GM18909 (cell line): ENCODE data around the gene SCIN.
"Not testable (repeated sequence)": the region's sequence is repeated elsewhere in the genome, so short reads cannot be mapped to it uniquely, and the experiment has no call there.

Experiments
- ATAC-seq: cut with Tn5 transposase; IDR thresholded peaks from one replicate; pipeline ENCODE4 v1.9.1; 2021; ENCODE audit warnings: mild to moderate bottlenecking; ENCODE audit not compliant: unreplicated experiment, poor library complexity

Gene SCIN

GRCh38 chr7:12570534-12571461 lies at the start of gene SCIN:
Gene SCIN (plus strand): TSS chr7:12570720. CDS start chr7:12570787, 67 bp downstream.
- peak; percentile 39 for ATAC-seq

- ATAC-seq: peak; percentile 62
Observed at GRCh38 chr7:12524794-12525386, 45.6 kb upstream of the SCIN start.

DNA sequence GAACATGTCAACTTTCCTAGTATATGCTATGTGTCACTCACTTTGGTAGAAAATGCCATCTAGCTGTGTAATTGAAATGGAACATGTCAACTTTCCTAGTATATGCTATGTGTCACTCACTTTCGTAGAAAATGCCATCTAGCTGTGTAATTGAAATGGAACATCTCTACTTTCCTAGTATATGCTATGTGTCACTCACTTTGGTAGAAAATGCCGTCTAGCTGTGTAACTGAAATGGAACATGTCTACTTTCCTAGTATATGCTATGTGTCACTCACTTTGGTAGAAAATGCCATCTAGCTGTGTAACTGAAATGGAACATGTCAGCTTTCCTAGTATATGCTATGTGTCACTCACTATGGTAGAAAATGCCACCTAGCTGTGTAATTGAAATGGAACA lies 43.8 kb upstream of the SCIN start:
- not testable (repeated sequence) for ATAC-seq

DNA sequence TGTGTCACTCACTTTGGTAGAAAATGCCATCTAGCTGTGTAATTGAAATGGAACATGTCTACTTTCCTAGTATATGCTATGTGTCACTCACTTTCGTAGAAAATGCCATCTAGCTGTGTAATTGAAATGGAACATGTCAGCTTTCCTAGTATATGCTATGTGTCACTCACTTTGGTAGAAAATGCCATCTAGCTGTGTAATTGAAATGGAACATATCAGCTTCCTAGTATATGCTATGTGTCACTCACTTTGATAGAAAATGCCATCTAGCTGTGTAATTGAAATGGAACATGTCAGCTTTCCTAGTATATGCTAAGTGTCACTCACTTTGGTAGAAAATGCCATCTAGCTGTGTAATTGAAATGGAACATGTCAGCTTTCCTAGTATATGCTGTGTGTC lies 42.9 kb upstream of the SCIN start:
- ATAC-seq: not testable (repeated sequence)

- no peak for ATAC-seq
Observed at GRCh38 chr7:12529971-12530710, 40.4 kb upstream of the SCIN start.

GRCh38 chr7:12531784-12532183 lies 38.7 kb upstream of the SCIN start:
- no peak for ATAC-seq

GRCh38 chr7:12534046-12534445 lies 36.5 kb upstream of the SCIN start:
- ATAC-seq: no peak

DNA sequence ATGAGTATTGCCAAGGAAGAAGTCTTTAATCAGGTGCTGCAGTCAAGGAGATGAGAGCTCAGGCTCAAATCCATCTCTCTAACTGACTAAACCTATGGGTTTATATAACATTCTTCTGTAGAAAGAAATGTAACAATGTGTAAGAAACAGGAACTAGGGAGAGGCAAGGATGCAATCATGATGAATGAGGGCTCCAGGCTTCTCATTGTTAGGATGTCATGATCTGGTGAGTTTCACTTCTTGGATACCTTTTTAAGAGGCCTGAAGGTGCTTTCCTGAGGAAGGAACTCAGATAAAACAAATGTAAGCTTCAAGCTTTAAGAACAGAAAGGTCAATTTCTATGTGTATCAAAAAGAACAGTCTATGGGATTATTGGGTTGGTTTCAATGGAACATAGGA lies 30.8 kb upstream of the SCIN start:
- ATAC-seq: no peak

- no peak for ATAC-seq
Observed at GRCh38 chr7:12540850-12541249, 29.7 kb upstream of the SCIN start.

DNA sequence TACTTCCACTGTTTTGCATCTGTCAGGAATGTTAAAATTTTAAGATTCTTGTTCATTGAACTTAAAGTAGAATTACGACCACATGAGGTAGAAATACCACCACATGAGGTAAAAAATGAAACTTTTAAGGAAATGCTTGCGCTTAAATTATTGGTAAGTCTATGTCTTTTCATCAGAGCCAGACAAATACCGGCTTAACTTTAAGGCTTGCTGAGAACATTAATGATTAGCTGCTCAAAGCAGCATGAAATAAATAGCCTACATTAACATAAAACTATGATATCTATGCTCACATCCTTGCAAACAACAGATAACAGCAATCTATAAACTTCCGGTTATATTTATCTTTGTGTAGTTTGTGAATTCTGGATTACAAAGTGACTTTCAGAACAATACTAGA lies 26.9 kb upstream of the SCIN start:
- no peak for ATAC-seq

DNA sequence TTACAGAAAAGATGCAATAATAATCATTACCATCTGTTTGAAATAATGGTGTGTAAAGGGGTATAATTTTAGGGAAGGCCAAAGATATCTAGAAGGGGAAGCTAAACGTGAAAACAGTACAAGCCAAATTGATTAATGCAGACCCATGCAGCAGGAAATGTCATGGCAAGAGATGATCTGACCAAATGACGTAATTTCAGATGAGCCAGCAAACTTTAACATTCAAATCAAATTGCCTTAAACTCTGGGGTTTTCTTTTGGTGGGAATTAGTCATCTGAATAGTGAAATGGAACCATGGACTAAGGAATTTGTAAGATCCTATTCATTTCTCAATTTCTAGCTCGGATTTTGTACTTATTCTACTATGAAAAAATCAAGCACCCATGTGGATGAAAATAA lies 21.4 kb upstream of the SCIN start:
- no peak for ATAC-seq

DNA sequence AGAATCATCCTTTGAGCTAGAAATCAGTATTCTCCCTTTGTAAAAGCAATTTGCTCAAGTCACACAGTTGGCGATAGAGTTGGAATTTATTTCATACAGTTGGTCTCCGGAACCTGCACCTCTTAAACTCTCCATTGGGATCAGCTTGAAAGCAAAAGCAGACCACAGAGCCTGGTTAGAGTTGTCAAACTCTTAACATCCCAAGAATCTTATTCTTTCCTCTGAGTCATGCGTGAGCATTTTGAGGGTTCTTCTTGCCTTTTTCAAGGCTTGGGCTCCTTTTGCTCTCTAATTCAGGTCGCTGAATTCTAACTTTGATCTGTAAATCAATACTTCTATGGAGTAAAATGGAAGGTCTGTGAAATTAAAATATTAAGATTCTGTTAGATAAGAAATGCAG lies 19.6 kb upstream of the SCIN start:
- no peak for ATAC-seq

- ATAC-seq: no peak
Observed at GRCh38 chr7:12552876-12553275, 17.6 kb upstream of the SCIN start.

DNA sequence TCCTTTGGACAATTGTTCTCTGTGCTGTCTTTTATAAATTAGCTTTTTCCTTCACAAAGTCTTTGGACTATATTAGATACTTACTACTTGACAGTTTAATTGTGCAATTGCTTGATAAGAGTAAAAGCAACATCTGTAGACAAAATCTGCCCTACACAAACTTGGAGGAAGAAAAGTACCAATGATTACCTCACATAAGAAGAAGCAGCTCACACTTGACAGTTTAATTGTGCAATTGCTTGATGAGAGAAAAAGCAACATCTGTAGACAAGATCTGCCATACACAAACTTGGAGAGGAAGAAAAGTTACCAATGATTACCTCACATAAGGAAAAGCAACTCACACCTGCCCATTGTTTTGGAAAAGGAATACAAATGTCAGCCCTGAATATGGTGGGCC lies 17.1 kb upstream of the SCIN start:
- no peak for ATAC-seq

GRCh38 chr7:12554351-12554750 lies 16.2 kb upstream of the SCIN start:
- ATAC-seq: no peak

- no peak for ATAC-seq
Observed at GRCh38 chr7:12554872-12555271, 15.6 kb upstream of the SCIN start.

- not testable (repeated sequence) for ATAC-seq
Observed at GRCh38 chr7:12555695-12556094, 14.8 kb upstream of the SCIN start.

GRCh38 chr7:12556139-12556792 lies 14.3 kb upstream of the SCIN start:
- not testable (repeated sequence) for ATAC-seq

- no peak for ATAC-seq
Observed at GRCh38 chr7:12557282-12557681, 13.2 kb upstream of the SCIN start.

GRCh38 chr7:12564996-12565764 lies 5.3 kb upstream of the SCIN start:
- no peak for ATAC-seq
